Measurements from ENCODE around the gene SLC37A1. TPM values are rescaled to one million over a fixed set of nuclear protein-coding genes. Genes with fewer than 3 reads are reported as not detected.
A peak's percentile ranks its signal among the peaks of the same experiment; 100 is the strongest.

The SLC37A1 gene
- total and polyA plus RNA-seq, 2 of the 13 experiments (the other 11 are each of a cell fraction or from before 2014, with no cell fraction given) = 0.22 to 0.40 TPM

- Histone ChIP-seq H3K9me3 (ENCODE audit: low read length) (no peaks in the 10 kb centered on the region), H3K4me2 (ENCODE audit: low read depth, low read length) (no peak overlapping the region), H3K4me3 (replicated peaks in 1 of 3; ENCODE audit: insufficient read depth in 1 of 3, low read depth in 2 of 3, low read length in 3 of 3) (no peak overlapping the region), H3K9ac (ENCODE audit: insufficient read depth, low read depth, low read length) (no peak overlapping the region), H4K20me1 (ENCODE audit: insufficient read depth, low read length) (no peaks in the 10 kb centered on the region), H2AFZ (ENCODE audit: low read length) (no peak overlapping the region), H3K79me2 (ENCODE audit: insufficient read depth, low read length) (no peaks in the 10 kb centered on the region), H3K4me1 (ENCODE audit: insufficient read depth, low read length) (peaks cover 25% of the 10 kb centered on the region), H3K27me3 (ENCODE audit: control insufficient read depth in 1 of 2, insufficient read depth in 2 of 2, low read length in 2 of 2) (peaks cover 0 to 10% of the 10 kb centered on the region in 2 experiments; a peak in 2 of 5 replicates), H3K27ac (ENCODE audit: extremely low read length, insufficient read depth, low read length) (no peak overlapping the region), H3K36me3 (replicated peaks in 1 of 2; ENCODE audit: control insufficient read depth in 1 of 2, insufficient read depth in 2 of 2, low read length in 2 of 2) (no peaks in the 10 kb centered on the region)
- FAIRE-seq (no peak), ATAC-seq (no peak), DNase-seq (ENCODE audit: low spot score) (no peak)
- intact Hi-C loops (cut with micrococcal nuclease; ENCODE audit: unreplicated experiment) (no loop called here), in situ Hi-C loops (cut with HindIII; ENCODE audit: extremely low pct_ligation_motif_present, low pct_unique_long_range_greater_than_20kb) (no loop called here)
- POLR2A ChIA-PET = no interaction called here
- CTCF ChIA-PET (ENCODE audit: low intra/inter-chr PET ratio, low total read pairs) = no interaction called here
- BruUV-seq (replicated peaks) = no TSS peak
- 79% methylated on average over 5 of the region's 5 CpGs for WGBS (ENCODE audit: low lambda C conversion rate)
- TF ChIP-seq KDM1A (CRISPR knock-in tag; IDR thresholded peaks at IDR 0.05) (no peak), ETV6 (CRISPR knock-in tag; conservative IDR thresholded peaks at IDR 0.05) (no peak), HOXA9 (CRISPR knock-in tag; IDR thresholded peaks at IDR 0.05; ENCODE audit: borderline replicate concordance) (no peak), TOE1 (CRISPR knock-in tag; IDR thresholded peaks at IDR 0.05) (no peak), ZBTB7A (CRISPR knock-in tag; IDR thresholded peaks at IDR 0.05) (no peak), ZNF597 (CRISPR knock-in tag; IDR thresholded peaks at IDR 0.05) (no peak), MIER3 (CRISPR knock-in tag; IDR thresholded peaks at IDR 0.05; ENCODE audit: borderline replicate concordance) (no peak), ZNF674 (CRISPR knock-in tag; IDR thresholded peaks at IDR 0.05; ENCODE audit: low read depth) (no peak), RORA (CRISPR knock-in tag; IDR thresholded peaks at IDR 0.05) (no peak)
These were observed 18.6 kb upstream of the SLC37A1 start for GRCh38 chr21:42495027-42495426.

- Histone ChIP-seq H2AFZ (ENCODE audit: low read length) (no peak overlapping the region), H3K27ac (ENCODE audit: extremely low read length, insufficient read depth, low read length) (no peak overlapping the region), H4K20me1 (ENCODE audit: insufficient read depth, low read length) (no peaks in the 10 kb centered on the region), H3K79me2 (ENCODE audit: insufficient read depth, low read length) (no peaks in the 10 kb centered on the region), H3K4me3 (replicated peaks in 1 of 3; ENCODE audit: insufficient read depth in 1 of 3, low read depth in 2 of 3, low read length in 3 of 3) (peak overlapping the region; percentile 30 to 76 (median 43)), H3K4me1 (ENCODE audit: insufficient read depth, low read length) (peaks cover 25% of the 10 kb centered on the region), H3K27me3 (ENCODE audit: control insufficient read depth in 1 of 2, insufficient read depth in 2 of 2, low read length in 2 of 2) (peaks cover 0 to 10% of the 10 kb centered on the region in 2 experiments; a peak in 2 of 5 replicates), H3K9me3 (ENCODE audit: low read length) (no peaks in the 10 kb centered on the region), H3K9ac (ENCODE audit: insufficient read depth, low read depth, low read length) (no peak overlapping the region), H3K36me3 (replicated peaks in 1 of 2; ENCODE audit: control insufficient read depth in 1 of 2, insufficient read depth in 2 of 2, low read length in 2 of 2) (no peaks in the 10 kb centered on the region), H3K4me2 (ENCODE audit: low read depth, low read length) (peak overlapping the region; percentile 93)
- no peak for DNase-seq (ENCODE audit: low spot score)
- no peak for FAIRE-seq
- 12% methylated on average over 17 of the region's 18 CpGs for WGBS (ENCODE audit: low lambda C conversion rate)
- intact Hi-C loops (cut with micrococcal nuclease; ENCODE audit: unreplicated experiment) = no loop called here
- CTCF ChIA-PET (ENCODE audit: low intra/inter-chr PET ratio, low total read pairs) = no interaction called here
- ATAC-seq = no peak; the same call in 2 of the 3 replicates
- POLR2A ChIA-PET = no interaction called here
- no TSS peak for BruUV-seq (replicated peaks)
- in situ Hi-C loops (cut with HindIII; ENCODE audit: extremely low pct_ligation_motif_present, low pct_unique_long_range_greater_than_20kb) = no loop called here
- TF ChIP-seq CSRNP1 (CRISPR knock-in tag; IDR thresholded peaks at IDR 0.05) = 0 out of 2 replicates have a peak, but pooled peaks have one; percentile 30
- no peak for TF ChIP-seq HNRNPLL (IDR thresholded peaks at IDR 0.05; ENCODE audit: low read depth, low read length, poor library complexity, severe bottlenecking)
- peak; percentile 9; the same call in 1 of the 2 replicates for TF ChIP-seq PCBP1 (IDR thresholded peaks at IDR 0.05; ENCODE audit: borderline replicate concordance, low read depth, low read length)
- TF ChIP-seq EZH2 (conservative IDR thresholded peaks at IDR 0.05; ENCODE audit: low read depth, low read length) = 0 out of 2 replicates have a peak, but pooled peaks have one; percentile 50
These were observed 17.9 kb upstream of the SLC37A1 start for GRCh38 chr21:42495765-42496119.

Data from HepG2 (cell line).